Dermis microvascular lymphatic vessel endothelial cell (primary cell): ENCODE measurements around the gene BABAM2. TPM values are rescaled to one million over a fixed set of nuclear protein-coding genes. Genes with fewer than 3 reads are reported as not detected.
"Not testable (repeated sequence)": the region's sequence is repeated elsewhere in the genome, so short reads cannot be mapped to it uniquely, and the experiment has no call there.

ENCODE experiments used
- DNase-seq, 2 donors: peaks; one replicate each; pipeline versions ENCODE4 v3.0.0 to v3.0.0-alpha.2; 2010; ENCODE audit warnings: low read depth in 2 of 2
- total RNA-seq: library from RNA; depleted of rRNA; stranded (reverse); fragments of >200 nt; gene quantifications from 2 replicates; pipeline ENCODE4 v1.2.1, GENCODE V29; 2014

BABAM2 gene
- total RNA-seq, 1 donor from 2014 or later = 13.0 TPM

- DNase-seq = no peak
Measured at GRCh38 chr2:27942612-27943547, 52.4 kb downstream of the BABAM2 start.

DNA sequence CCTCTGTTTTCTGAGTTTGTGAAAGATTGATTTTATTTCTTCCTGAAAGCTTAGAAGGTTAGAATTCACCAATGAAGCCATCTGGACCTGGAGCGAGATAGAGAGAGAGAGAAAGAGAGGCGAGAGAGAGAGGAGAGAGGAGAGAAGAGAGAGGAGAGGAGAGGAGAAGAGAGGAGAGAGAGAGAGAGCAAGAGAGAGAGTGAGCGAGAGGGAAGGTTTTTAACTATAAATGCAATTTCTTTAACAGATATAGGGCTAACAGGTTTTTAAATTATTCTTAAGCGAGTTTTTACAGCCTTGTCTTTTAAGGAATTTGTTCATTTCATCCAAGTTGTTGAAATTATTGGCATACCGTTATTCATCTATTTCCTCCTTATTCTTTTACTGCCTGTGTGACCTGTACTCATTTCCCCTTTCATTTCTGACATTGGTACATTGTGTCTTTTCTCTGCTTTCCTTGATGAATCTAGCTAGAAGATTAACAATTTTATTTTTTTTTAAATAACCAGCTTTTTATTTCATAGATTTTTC lies 56.1 kb downstream of the BABAM2 start:
- DNase-seq = peak in 1 of 2 donors; percentile 30

DNA sequence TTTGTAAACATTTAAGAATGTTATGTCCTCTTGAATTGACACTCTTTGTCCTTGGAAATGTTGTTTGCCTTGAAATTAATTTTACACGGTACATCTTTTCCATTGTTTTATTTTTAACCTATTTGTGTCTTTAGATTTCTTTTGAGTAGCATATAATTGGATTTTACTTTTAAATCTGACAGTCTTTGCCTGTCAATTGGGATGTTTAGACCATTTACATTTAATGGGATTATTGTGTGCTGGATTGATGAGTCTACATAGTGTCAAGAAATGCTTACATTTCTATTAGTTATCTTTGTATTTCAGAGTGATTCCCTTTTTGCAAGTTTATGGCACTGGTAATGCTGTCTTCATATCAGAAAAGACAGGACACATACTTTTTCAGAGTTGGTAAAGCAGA lies 61.5 kb downstream of the BABAM2 start:
- DNase-seq = no peak

GRCh38 chr2:27953077-27953476 lies 62.5 kb downstream of the BABAM2 start:
- no peak for DNase-seq

DNA sequence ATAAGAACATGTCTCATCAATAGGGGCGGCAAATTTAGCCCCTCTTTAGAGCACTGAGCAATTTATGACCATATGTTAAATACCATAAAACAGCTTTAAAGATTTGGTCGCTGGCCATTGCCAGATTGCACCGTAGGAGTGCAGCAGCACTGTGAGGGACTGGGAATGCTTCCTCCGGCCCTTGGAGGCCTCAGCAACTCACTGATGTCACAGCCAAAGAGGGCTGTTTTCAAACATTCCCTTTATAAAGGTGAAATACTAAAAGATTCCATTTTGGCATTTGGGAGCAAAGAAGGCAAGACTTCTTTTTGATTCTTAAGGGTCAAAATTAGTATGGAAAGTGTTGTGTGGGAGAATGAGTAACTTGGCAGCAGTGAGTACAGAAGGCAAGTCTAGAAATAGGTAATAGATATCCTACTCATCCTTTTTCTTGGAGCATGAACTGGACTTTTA lies 63.7 kb downstream of the BABAM2 start:
- DNase-seq = peak in 1 of 2 donors; percentile 29

DNA sequence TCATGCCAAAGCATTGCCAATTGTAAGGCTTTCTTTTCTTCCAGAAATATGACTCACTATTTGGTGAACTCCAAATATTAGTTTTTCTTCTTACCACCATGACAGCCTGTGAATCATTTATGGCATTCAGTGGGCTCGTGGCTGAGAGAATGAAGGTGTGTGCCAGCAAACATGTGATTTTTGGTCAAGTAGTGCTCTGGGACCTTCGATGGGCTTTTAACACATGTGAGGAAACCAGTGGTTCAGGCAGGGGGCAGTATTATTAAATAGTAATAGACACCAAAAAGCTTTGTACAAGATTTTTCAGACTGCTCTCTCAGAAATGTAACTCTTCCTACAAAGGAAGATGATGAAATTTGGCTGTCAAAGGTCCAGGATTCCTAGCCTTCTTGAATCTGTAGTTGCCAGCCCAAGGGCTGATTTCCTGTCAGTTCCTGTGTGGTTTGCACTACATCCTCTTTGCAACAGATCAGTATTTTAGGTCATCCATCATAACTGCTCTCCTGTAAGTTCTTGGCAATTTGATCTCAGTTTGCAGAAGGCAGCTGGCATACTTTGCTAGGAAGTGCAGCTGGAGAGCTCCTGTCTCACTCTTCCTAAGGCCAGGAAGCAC lies 64.3 kb downstream of the BABAM2 start:
- DNase-seq = peak; percentile 78 to 99

GRCh38 chr2:27955384-27956161 lies 65.0 kb downstream of the BABAM2 start:
- peak in 1 of 2 donors; percentile 37 for DNase-seq

DNA sequence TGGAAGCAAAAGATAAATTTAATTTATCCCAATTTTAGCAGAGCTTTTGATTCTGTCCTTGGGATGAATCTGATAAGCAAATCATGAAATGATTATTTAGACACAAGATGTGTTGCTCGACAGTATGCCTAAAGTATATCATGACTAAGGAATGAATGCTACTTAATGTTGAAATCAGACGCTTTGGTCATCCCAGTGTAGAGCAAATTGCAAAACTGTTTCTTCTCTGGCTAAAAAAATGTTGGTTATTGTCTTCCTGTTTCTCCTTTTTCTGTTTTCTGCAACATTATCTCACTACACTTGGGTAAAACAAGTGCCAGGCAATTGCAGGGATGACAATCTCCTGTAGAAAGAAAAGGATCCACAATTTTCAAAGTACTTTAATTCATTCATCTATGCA lies 66.4 kb downstream of the BABAM2 start:
- no peak for DNase-seq

DNA sequence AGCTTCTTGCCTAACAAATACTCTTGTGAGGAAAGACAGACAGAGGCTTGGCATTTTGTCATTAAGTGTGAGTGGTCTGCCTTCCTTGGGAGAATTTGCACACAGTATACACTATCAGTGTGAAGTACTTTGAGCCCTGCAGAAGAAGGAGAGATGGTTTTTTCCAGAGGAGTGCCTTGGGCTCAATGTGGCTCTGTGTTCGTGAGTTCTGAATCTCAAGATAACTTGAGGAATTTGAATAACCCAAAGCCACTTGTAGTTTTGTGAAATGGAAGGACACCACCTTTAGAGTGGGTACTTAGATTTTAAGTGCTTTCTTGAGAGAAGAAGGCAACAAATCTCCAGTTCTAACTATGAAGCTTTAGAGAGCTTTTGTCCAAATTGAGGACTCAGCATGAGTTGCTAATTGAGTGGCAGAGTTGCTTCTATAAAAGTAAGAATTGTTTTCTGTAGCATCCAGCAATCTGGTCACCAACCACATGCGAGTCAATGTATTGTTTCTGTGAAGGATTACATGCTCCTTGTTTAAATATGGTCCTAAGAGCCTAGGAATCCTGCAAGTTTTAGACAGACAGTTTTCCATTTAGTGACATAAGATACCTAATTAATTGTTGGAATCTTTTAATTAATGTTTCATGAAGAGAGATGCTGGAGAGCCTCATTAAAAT lies 68.3 kb downstream of the BABAM2 start:
- no peak for DNase-seq

- peak; percentile 61 to 78 for DNase-seq
Measured at GRCh38 chr2:27959496-27959895, 69.0 kb downstream of the BABAM2 start.

- no peak for DNase-seq
Measured at GRCh38 chr2:27960237-27960912, 69.8 kb downstream of the BABAM2 start.

DNA sequence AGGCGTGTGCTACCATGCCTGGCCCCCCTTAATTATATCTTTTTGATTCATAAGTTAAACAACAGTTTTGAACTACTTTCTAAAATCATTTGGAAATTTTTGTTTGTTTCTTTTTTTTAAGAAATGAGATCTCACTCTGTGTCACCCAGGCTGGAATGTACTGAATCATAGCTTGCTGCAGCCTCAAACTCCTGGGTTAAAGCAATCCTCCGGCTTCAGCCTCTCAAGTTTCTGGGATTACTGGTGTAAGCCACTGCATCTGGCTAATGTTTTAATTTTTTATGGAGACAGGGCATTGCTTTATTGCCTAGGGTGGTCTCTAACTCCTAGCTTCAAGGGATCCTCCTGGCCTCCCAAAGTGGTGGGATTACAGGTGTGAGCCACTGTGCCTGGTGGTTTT lies 71.5 kb downstream of the BABAM2 start:
- DNase-seq = no peak

GRCh38 chr2:27963472-27963871 lies 72.9 kb downstream of the BABAM2 start:
- no peak for DNase-seq

- no peak for DNase-seq
Measured at GRCh38 chr2:27964067-27964466, 73.5 kb downstream of the BABAM2 start.

DNA sequence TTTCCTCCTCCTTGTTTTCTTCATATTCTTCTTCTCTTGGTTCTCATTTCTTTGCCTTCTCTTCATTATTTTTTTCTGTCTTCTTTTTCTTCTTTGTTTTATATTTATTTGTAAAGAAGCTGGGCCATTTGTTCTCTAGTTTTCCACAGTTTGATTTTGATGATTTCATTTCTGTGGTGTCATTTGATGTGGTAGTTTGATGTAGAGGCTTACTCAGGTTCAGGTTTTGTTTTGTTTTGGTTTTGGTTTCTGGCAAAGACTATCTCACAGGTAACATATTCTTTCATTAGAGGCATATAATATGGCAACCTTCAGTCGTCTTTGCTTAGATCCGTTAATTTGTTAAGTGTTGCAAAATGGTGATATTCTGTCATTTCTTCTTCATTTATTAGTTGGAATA lies 75.3 kb downstream of the BABAM2 start:
- DNase-seq = no peak

DNA sequence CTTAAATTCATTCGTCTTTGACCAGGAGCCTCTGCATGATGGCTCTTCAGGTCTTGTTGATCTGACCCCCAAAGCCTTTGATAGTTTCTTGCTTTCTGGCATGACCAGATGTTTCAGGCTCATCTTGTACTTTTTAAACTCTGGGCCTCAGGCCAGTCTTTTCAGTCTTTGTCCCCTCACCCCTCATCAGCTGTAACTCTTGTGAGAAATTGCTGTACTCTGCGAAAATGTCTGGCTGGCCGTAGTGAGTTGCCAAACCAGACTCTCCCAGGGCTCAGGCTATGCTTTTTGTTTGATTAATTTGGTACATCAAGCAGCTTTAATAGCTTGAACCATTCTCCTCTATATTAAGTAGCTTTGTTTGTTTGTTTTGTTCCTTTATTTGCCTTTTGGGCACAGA lies 75.9 kb downstream of the BABAM2 start:
- no peak for DNase-seq

GRCh38 chr2:27967076-27967475 lies 76.5 kb downstream of the BABAM2 start:
- DNase-seq = no peak

DNA sequence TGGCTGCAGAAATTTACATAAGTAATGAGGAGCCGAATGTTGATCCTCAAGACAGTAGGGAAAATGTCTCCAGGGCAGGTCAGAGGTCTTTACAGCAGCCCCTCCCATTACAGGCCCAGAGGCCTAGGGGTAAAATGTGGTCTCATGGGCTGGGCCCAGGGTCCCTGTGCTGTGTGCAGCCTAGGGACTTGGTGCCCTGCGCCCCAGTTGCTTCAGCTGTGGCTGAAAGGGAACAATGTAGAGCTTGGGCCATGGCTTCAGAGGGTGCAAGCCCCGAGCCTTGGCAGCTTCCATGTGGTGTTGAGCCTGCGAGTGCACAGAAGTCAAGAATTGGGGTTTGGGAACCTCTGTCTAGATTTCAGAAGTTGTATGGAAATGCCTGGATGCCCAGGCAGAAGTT lies 77.5 kb downstream of the BABAM2 start:
- not testable (repeated sequence) for DNase-seq

DNA sequence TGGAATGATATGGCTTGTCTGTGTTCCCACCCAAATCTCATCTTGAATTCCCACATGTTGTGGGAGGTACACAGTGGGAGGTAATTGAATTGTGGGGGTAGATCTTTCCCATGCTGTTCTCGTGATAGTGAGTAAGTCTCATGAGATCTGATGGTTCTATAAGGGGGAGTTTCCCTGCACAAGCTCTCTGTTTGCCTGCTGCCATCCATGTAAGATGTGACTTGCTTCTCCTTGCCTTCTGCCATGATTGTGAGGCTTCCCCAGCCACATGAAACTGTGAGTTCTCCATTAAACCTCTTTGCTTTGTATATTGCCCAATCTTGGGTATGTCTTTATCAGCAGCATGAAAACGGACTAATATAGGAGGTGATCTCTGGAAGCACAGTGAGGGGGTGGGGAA lies 78.4 kb downstream of the BABAM2 start:
- not testable (repeated sequence) for DNase-seq

GRCh38 chr2:27972311-27972710 lies 81.8 kb downstream of the BABAM2 start:
- DNase-seq = peak; percentile 59 to 82

DNA sequence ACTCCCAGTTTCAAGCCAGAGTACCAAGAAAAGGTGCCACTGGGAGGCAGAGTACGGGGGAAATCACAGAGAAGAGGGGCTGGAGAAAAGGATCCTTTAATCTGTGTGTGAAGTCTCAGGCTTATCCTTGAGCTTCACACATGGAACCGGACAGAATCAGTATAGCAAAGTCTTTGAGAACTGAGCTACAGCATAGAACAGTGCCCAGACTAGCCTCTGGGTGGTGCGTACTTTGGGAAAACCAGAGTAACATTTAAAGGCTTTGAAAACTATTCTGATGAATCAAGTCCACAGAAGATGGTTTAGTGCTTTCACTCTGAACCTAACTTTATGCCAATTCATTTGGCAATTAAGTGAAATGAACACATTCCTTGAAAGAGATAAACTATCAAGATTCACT lies 83.1 kb downstream of the BABAM2 start:
- DNase-seq = no peak
